ENCODE measurements around the gene POLR2C.
"Not testable (repeated sequence)": the region's sequence is repeated elsewhere in the genome, so short reads cannot be mapped to it uniquely, and the experiment has no call there.

The POLR2C gene

DNA sequence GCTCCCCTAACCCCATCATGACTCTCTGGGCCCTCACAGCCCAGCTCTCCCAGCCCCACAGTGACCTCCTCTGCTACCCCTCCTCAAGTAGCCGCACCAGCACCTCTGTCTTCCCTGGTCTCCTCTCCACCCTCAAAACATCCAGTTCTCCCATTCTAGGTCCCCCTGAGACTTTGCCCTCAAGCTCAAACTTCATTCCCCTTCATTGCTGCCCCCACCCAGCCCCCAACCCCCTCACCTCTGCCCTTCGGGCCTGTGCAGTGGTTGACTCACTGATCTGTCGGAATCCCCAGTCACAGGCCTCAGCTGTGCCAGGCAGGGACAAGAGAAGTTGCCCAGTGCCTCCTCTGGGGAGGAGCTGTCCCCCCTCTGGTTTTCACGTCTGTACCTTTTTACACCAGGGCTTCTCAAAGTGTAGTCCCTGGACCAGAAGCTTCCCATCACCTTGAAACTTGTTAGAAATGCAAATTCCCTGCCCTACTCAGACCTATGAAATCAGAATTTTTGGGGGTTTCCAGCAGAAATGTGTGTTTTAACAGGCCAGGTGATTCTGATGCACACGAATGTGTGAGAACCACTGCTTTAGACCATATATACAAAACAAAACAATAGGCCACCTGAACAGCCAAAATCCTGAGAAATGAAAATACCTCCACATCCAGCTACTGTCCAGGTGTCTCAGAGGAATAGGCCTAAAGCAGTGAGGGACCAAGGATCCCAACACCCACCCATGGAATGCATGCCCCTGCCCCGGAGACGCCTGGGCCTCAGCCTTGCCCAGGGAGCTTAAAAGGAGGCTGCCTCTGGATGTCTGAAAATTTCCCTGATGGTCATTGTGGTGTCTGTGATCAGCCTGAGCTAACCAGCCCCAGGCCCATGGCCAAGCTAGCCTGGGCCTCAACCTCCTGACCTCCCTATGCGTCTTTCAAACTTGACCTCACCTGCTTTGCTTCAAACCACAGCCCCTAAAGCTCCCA is 24.7 kb downstream of the POLR2C start:
- no peaks in the 10 kb centered on the region for H3K9me3 Mint-ChIP-seq
- peak overlapping the region; percentile 67 to 92 (median 80) for H3K27ac Mint-ChIP-seq
- H3K4me3 Mint-ChIP-seq, result peak overlapping the region; percentile 86 to 90 (median 88)
- TF ChIP-seq, protein P1, sequence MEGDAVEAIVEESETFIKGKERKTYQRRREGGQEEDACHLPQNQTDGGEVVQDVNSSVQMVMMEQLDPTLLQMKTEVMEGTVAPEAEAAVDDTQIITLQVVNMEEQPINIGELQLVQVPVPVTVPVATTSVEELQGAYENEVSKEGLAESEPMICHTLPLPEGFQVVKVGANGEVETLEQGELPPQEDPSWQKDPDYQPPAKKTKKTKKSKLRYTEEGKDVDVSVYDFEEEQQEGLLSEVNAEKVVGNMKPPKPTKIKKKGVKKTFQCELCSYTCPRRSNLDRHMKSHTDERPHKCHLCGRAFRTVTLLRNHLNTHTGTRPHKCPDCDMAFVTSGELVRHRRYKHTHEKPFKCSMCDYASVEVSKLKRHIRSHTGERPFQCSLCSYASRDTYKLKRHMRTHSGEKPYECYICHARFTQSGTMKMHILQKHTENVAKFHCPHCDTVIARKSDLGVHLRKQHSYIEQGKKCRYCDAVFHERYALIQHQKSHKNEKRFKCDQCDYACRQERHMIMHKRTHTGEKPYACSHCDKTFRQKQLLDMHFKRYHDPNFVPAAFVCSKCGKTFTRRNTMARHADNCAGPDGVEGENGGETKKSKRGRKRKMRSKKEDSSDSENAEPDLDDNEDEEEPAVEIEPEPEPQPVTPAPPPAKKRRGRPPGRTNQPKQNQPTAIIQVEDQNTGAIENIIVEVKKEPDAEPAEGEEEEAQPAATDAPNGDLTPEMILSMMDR (IDR thresholded peaks at IDR 0.05; ENCODE audit: unreplicated experiment in 3 of 3), result no peak
- H3K27me3 Mint-ChIP-seq (ENCODE audit: low read depth), result peaks cover 7% of the 10 kb centered on the region
- peaks cover 20% of the 10 kb centered on the region for H3K4me1 Mint-ChIP-seq
- H3K36me3 Mint-ChIP-seq (ENCODE audit: low read depth), result no peaks in the 10 kb centered on the region

DNA sequence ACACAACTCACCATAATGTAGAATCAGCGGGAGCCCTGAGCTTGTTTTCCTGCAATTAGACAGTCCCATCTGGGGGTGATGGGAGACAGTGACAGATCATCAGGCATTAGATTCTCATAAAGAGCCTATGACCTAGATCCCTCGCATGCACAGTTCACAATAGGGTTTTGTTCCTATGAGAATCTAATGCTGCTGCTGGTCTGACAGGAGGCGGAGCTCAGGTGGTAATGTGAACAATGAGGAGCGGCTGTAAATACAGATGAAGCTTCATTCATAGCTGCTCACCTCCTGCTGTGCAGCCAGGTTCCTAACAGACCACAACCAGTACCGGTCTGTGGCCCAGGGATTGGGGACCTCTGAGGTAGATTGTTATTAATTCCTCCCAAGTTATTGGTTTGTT is 26.8 kb downstream of the POLR2C start:
- H3K27ac Mint-ChIP-seq, result no peak overlapping the region
- no peak overlapping the region for H3K4me3 Mint-ChIP-seq
- no peaks in the 10 kb centered on the region for H3K36me3 Mint-ChIP-seq (ENCODE audit: low read depth)
- H3K9me3 Mint-ChIP-seq, result no peaks in the 10 kb centered on the region
- H3K4me1 Mint-ChIP-seq, result peaks cover 20% of the 10 kb centered on the region
- TF ChIP-seq, protein P1 (IDR thresholded peaks at IDR 0.05; ENCODE audit: unreplicated experiment in 3 of 3), result no peak
- H3K27me3 Mint-ChIP-seq (ENCODE audit: low read depth), result peaks cover 7% of the 10 kb centered on the region

DNA sequence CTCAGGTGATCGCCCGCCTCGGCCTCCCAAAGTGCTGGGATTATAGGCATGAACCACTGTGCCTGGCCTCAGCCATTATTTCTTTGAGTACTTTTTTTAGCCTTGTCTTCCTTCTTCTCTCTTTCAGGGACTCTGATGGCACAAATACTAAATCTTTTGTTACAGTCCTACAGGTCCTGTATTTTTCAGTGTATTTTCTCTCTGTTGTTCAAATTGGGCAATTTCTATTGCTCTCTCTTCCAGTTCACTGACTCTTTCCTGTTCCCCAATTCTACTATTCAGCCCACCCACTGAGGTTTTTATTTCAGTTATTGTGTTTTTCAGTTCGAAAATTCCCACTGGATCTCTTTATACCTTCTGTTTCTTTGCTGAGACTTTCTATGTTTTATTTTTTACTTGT is 31.3 kb downstream of the POLR2C start:
- Mint-ChIP-seq H3K9me3 (no peaks in the 10 kb centered on the region), H3K36me3 (ENCODE audit: low read depth) (no peaks in the 10 kb centered on the region), H3K4me3 (no peak overlapping the region), H3K4me1 (peaks cover under 1% of the 10 kb centered on the region), H3K27me3 (ENCODE audit: low read depth) (peaks cover 5% of the 10 kb centered on the region), H3K27ac (peak overlapping the region in 1 of 3 experiments; percentile 14)
- TF ChIP-seq, protein P1 (IDR thresholded peaks at IDR 0.05; ENCODE audit: unreplicated experiment in 3 of 3), result no peak

DNA sequence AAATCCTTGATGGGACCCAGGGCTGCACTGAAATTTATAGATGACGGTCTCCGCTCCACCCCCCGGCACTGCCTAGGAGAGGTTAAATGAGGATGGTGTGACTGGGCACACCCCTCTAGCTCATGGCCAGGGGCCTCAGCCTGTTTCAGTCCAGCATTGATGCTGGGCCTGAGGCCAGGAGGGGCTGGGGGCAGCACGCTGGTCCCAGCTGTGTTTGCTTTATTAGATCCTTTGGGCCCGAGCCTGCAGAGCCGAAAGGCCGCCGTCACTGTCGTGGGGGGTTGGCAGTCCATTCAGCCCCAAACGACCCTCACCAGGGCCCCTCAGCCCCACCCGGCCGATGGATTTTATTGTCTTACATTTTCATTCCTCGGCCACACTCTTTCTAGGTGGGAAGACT is 34.6 kb downstream of the POLR2C start:
- Mint-ChIP-seq H3K36me3 (ENCODE audit: low read depth) (no peaks in the 10 kb centered on the region), H3K27ac (no peak overlapping the region), H3K9me3 (no peaks in the 10 kb centered on the region), H3K27me3 (ENCODE audit: low read depth) (peaks cover 12% of the 10 kb centered on the region), H3K4me1 (peaks cover 18% of the 10 kb centered on the region), H3K4me3 (no peak overlapping the region)
- TF ChIP-seq, protein P1 (IDR thresholded peaks at IDR 0.05; ENCODE audit: unreplicated experiment in 3 of 3), result no peak

DNA sequence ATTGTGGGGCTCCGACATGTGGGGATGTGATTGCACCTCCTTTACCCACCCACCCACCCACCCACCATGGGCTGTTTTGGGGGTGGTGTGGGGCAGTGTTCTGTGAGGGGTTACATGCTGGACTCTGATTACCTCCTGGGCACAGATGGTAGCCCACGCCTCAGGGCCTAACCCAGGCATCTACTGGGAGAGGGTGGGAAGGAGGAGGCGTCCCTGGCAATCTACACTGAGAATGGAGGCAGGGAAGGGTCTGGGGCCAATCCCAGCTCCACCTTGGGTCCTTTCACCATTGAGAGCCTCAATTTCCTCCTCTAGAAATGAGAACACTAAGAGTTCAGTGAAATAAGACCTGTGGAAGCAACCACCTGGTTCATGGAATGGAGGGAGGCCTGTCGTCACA is 35.6 kb downstream of the POLR2C start:
- Mint-ChIP-seq H3K9me3 (no peaks in the 10 kb centered on the region), H3K4me1 (peaks cover 27% of the 10 kb centered on the region), H3K27me3 (ENCODE audit: low read depth) (peaks cover 16% of the 10 kb centered on the region), H3K36me3 (ENCODE audit: low read depth) (no peaks in the 10 kb centered on the region), H3K27ac (no peak overlapping the region), H3K4me3 (no peak overlapping the region)
- TF ChIP-seq, protein P1 (IDR thresholded peaks at IDR 0.05; ENCODE audit: unreplicated experiment in 3 of 3), result no peak

GRCh38 chr16:57499941-57500340 is 37.5 kb downstream of the POLR2C start:
- H3K4me3 Mint-ChIP-seq; H3K27ac Mint-ChIP-seq; H3K9me3 Mint-ChIP-seq; H3K36me3 Mint-ChIP-seq (ENCODE audit: low read depth): not testable (repeated sequence)
- Mint-ChIP-seq H3K27me3 (ENCODE audit: low read depth) (peaks cover 16% of the 10 kb centered on the region), H3K4me1 (peaks cover 41% of the 10 kb centered on the region)
